ENCODE measurements around the gene TSHZ3.
A peak's percentile ranks its signal among the peaks of the same experiment; 100 is the strongest.

TSHZ3 gene

GRCh38 chr19:31353833-31354232, 4.6 kb upstream of the TSHZ3 start:
- no peak for DNase-seq

- no peak for DNase-seq
Observed at GRCh38 chr19:31352782-31353651, 3.8 kb upstream of the TSHZ3 start.

- DNase-seq, result no peak
Observed at GRCh38 chr19:31352296-31352781, 3.1 kb upstream of the TSHZ3 start.

GRCh38 chr19:31351855-31352195, 2.6 kb upstream of the TSHZ3 start:
- no peak for DNase-seq

- DNase-seq, result no peak
Observed at GRCh38 chr19:31351056-31351854, 2.0 kb upstream of the TSHZ3 start.

GRCh38 chr19:31350693-31351055, 1.4 kb upstream of the TSHZ3 start:
- DNase-seq, result no peak

- DNase-seq, result no peak
Observed at GRCh38 chr19:31350033-31350692, 927 bp upstream of the TSHZ3 start.

GRCh38 chr19:31348481-31349159, 616 bp downstream of the TSHZ3 start:
- no peak for DNase-seq

- DNase-seq, result no peak
Observed at GRCh38 chr19:31347828-31348392, 1.3 kb downstream of the TSHZ3 start.

GRCh38 chr19:31347354-31347753, 1.9 kb downstream of the TSHZ3 start:
- DNase-seq, result no peak

- DNase-seq, result no peak
Observed at GRCh38 chr19:31346184-31347059, 2.8 kb downstream of the TSHZ3 start.

- DNase-seq, result no peak
Observed at GRCh38 chr19:31344403-31344802, 4.8 kb downstream of the TSHZ3 start.

- no peak for DNase-seq
Observed at GRCh38 chr19:31342926-31343325, 6.3 kb downstream of the TSHZ3 start.

GRCh38 chr19:31340042-31341025, 8.9 kb downstream of the TSHZ3 start:
- DNase-seq, result no peak

- no peak for DNase-seq
Observed at GRCh38 chr19:31339411-31339810, 9.8 kb downstream of the TSHZ3 start.

- peak; percentile 28 for DNase-seq
Observed at GRCh38 chr19:31338069-31338776, 11.0 kb downstream of the TSHZ3 start.

GRCh38 chr19:31337008-31337914, 12.0 kb downstream of the TSHZ3 start:
- DNase-seq, result no peak

- no peak for DNase-seq
Observed at GRCh38 chr19:31335716-31336115, 13.5 kb downstream of the TSHZ3 start.

Data from OCI-M1 (cell line).